ENCODE measurements around the gene ZCCHC14. TPM values are rescaled to one million over a fixed set of nuclear protein-coding genes. Genes with fewer than 3 reads are reported as not detected.
A peak's percentile ranks its signal among the peaks of the same experiment; 100 is the strongest.

Gene ZCCHC14
- total RNA-seq, 4 donors from 2014 or later, result 8.3 to 19.6 (median 14.7) TPM

DNA sequence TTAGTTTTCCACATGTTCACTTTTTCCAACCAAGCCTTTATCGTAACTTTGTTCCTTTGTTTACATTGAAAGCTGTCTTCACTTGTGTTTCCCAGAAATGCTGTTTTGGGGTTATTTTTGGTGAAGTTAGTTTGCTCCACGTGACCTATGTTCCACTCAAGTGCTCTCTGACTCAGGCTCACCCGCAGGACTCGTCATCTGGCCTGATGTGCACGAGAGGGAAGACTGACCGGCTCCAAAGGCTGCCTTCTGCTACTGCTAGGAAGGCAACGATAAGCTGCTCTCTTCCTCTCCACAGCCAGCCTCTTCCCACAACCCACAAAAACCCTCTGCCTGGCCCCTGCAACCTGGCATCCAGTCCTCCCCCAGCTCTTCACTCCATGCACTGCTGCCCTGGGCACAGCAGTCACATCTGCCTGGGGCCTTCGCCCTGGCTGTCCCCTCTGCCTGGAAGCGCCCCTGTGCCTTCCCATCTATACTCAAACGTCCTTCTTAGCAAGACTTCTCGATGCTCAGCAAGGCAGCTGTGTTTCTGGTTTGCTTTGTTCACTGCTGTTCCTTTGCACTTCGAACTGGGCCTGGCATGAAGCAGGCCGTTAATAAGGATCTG, 28.0 kb downstream of the ZCCHC14 start:
- Histone ChIP-seq H3K36me3 (peaks cover 0 to 6% (median 0%) of the 10 kb centered on the region in 3 donors), H3K4me3 (peak overlapping the region in 2 of 4 donors; percentile 6 to 52), H3K4me1 (peaks cover 23 to 75% (median 52%) of the 10 kb centered on the region in 3 donors), H3K9me3 (no peaks in the 10 kb centered on the region), H3K27me3 (no peaks in the 10 kb centered on the region), H3K27ac (peak overlapping the region; percentile 64 to 94 (median 88))
- intact Hi-C loops (cut with DNase I), result no loop called here
- WGBS, 2 donors, result 7 to 9% methylated on average over 12 to 13 of the region's 13 CpGs
- TF ChIP-seq POLR2A (IDR thresholded peaks at IDR 0.05) (peak in 2 of 4 donors; percentile 19 to 26), CTCF (IDR thresholded peaks at IDR 0.05) (no peak)
- DNase-seq, result no peak

DNA sequence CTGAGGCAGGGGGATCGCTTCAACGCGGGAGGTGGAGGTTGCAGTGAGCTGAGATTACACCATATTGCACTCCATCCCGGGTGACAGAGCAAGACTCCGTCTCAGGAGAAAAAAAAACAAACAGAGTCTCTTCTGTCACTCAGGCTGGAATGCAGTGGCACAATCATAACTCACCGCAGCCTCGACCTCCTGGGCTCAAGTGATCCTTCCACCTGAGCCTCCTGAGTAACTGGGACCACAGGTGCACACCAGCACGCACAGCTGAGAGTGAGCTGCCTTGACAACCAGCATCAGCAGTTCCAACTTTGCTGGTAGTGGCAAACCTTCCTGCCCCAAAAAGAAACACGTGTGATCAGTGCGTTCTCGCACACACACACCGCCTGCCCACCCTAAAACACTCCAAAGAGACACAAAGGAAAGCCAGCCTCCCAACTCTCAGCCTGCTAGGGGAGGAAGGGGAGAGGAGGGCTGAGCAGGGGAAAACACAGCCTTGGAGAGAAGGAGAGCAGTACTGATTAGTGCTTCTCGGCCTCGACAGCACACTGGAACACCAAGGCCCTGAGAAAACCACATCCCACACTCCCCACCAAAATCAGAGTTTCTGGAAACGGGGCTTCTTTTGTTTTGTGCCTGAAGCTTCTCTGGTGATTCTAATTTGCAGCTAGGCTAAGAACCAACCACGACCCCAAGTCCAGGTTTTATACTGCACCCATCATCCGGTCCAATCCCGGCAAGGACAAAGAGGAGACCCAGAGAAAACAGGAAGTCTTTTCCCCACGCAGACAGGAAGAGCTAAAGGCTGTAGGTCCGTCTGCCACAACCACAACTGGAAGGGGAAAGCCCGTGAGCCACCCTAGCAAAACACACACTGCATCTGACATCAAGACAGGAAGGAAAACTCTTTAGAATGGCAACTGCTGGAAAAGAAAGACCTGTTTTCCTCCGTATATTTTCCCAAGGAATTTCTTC, 28.8 kb downstream of the ZCCHC14 start:
- DNase-seq, result no peak
- Histone ChIP-seq H3K9me3 (no peaks in the 10 kb centered on the region), H3K4me3 (peak overlapping the region in 2 of 4 donors; percentile 6 to 52), H3K27ac (peak overlapping the region; percentile 64 to 94 (median 88)), H3K27me3 (no peaks in the 10 kb centered on the region), H3K36me3 (peaks cover 0 to 14% (median 0%) of the 10 kb centered on the region in 3 donors), H3K4me1 (peaks cover 23 to 67% (median 52%) of the 10 kb centered on the region in 3 donors)
- intact Hi-C loops (cut with DNase I), result no loop called here
- TF ChIP-seq CTCF (IDR thresholded peaks at IDR 0.05), result no peak
- 43 to 62% methylated on average over 18 to 20 of the region's 22 CpGs for WGBS, 2 donors

GRCh38 chr16:87461466-87461991, 31.3 kb downstream of the ZCCHC14 start:
- peak overlapping the region in 2 of 4 donors; percentile 3 to 44 for H3K4me3 ChIP-seq
- H3K27me3 ChIP-seq, result no peaks in the 10 kb centered on the region
- TF ChIP-seq CTCF (IDR thresholded peaks at IDR 0.05) (peak in 5 of 6 experiments; percentile 22 to 67 (median 52)), POLR2A (IDR thresholded peaks at IDR 0.05) (peak in 1 of 4 donors; percentile 8)
- H3K4me1 ChIP-seq, result peaks cover 23 to 71% (median 53%) of the 10 kb centered on the region in 3 donors
- no peaks in the 10 kb centered on the region for H3K9me3 ChIP-seq
- H3K27ac ChIP-seq, result peak overlapping the region; percentile 65 to 83 (median 80)
- intact Hi-C loops (cut with DNase I), result no loop called here
- no peak for DNase-seq
- peaks cover 0 to 39% (median 0%) of the 10 kb centered on the region in 3 donors for H3K36me3 ChIP-seq
- 6 to 16% methylated on average over 5 to 6 of the region's 11 CpGs for WGBS, 2 donors

GRCh38 chr16:87460936-87461335, 31.9 kb downstream of the ZCCHC14 start:
- TF ChIP-seq POLR2A (IDR thresholded peaks at IDR 0.05), result no peak
- TF ChIP-seq CTCF (IDR thresholded peaks at IDR 0.05), result no peak
- 41 to 72% methylated on average over 5 to 10 of the region's 10 CpGs for WGBS, 2 donors
- Histone ChIP-seq H3K4me1 (peaks cover 21 to 66% (median 47%) of the 10 kb centered on the region in 3 donors), H3K4me3 (no peak overlapping the region), H3K27ac (peak overlapping the region in 3 of 4 donors; percentile 78 to 83 (median 82)), H3K9me3 (no peaks in the 10 kb centered on the region), H3K27me3 (no peaks in the 10 kb centered on the region), H3K36me3 (peaks cover 0 to 44% (median 0%) of the 10 kb centered on the region in 3 donors)
- intact Hi-C loops (cut with DNase I), result no loop called here
- no peak for DNase-seq

All from esophagus squamous epithelium (tissue), 5 donors.